ENCODE measurements around the gene ELL2. TPM values are rescaled to one million over a fixed set of nuclear protein-coding genes. Genes with fewer than 3 reads are reported as not detected.

ELL2 gene
- total and polyA plus RNA-seq, 2 donors (not counting 1 experiment from before 2014, with no cell fraction given): 7.2 to 27.0 TPM

DNA sequence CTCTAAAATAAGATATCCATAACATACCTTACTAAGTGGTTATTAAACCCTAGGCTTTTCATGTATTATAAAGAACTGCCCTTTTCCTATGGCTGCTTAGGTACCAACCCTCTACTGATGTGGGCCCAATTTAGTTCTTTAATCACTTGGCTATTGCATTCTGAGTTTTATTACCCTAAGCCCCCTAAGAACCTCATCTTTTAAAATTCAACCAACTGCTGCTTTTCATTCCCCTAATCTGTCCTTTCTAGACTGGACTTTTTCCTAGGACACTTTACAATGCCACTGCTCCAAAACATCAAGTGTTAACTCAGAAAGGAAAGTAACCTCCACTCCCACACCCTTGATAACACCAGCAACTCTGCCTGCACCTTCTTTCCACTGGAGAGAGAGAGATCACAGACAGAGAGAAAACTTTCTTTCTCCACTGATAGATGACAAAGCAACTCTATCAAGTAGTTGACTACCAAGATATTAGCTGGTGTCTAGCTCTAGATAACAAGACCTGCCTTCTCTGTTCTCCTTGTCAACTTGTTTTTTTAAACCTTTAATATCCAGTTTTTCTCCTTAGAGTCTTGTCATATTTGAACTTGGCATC, 27.3 kb downstream of the ELL2 start:
- H3K4me3 Mint-ChIP-seq: no peak overlapping the region
- Histone ChIP-seq H3K4me2 (replicated peaks; ENCODE audit: low read depth, low read length, poor library complexity, severe bottlenecking) (no peak overlapping the region), H3K36me3 (replicated peaks in 1 of 2; ENCODE audit: control extremely low read depth in 1 of 2, control insufficient read depth in 1 of 2, extremely low read depth in 1 of 2, insufficient read depth in 2 of 2, low read length in 1 of 2) (peaks cover 0 to 1% of the 10 kb centered on the region in 2 experiments), H3K4me3 (ENCODE audit: control extremely low read depth in 1 of 5, extremely low read depth in 1 of 5, insufficient read depth in 1 of 5, low read depth in 2 of 5, low read length in 4 of 5) (no peak overlapping the region), H3K79me2 (ENCODE audit: control insufficient read depth, insufficient read depth, low read length) (peaks cover 4% of the 10 kb centered on the region), H2AFZ (ENCODE audit: insufficient read depth, low read depth, low read length, poor library complexity, severe bottlenecking) (no peak overlapping the region), H3K4me1 (ENCODE audit: control insufficient read depth in 2 of 2, insufficient read depth in 2 of 2, low read length in 2 of 2) (no peaks in the 10 kb centered on the region), H3K9me3 (ENCODE audit: control extremely low read depth in 1 of 3, control insufficient read depth in 2 of 3, insufficient read depth in 1 of 3, low read length in 2 of 3) (no peaks in the 10 kb centered on the region), H3K9ac (ENCODE audit: low read length) (no peak overlapping the region), H4K20me1 (ENCODE audit: control insufficient read depth, insufficient read depth, low read length, poor library complexity, severe bottlenecking) (no peaks in the 10 kb centered on the region), H3K27me3 (replicated peaks in 1 of 4; ENCODE audit: control extremely low read depth in 1 of 4, control insufficient read depth in 3 of 4, insufficient read depth in 4 of 4, low read length in 3 of 4) (no peaks in the 10 kb centered on the region), H3K27ac (ENCODE audit: low read length in 2 of 2) (no peak overlapping the region)
- no peaks in the 10 kb centered on the region for H3K27me3 Mint-ChIP-seq
- H3K9me3 Mint-ChIP-seq (ENCODE audit: insufficient read depth): no peaks in the 10 kb centered on the region
- H3K4me1 Mint-ChIP-seq: peaks cover 6% of the 10 kb centered on the region
- ChIA-PET CTCF (no interaction called here), POLR2A (no interaction called here)
- TF ChIP-seq, protein P1, sequence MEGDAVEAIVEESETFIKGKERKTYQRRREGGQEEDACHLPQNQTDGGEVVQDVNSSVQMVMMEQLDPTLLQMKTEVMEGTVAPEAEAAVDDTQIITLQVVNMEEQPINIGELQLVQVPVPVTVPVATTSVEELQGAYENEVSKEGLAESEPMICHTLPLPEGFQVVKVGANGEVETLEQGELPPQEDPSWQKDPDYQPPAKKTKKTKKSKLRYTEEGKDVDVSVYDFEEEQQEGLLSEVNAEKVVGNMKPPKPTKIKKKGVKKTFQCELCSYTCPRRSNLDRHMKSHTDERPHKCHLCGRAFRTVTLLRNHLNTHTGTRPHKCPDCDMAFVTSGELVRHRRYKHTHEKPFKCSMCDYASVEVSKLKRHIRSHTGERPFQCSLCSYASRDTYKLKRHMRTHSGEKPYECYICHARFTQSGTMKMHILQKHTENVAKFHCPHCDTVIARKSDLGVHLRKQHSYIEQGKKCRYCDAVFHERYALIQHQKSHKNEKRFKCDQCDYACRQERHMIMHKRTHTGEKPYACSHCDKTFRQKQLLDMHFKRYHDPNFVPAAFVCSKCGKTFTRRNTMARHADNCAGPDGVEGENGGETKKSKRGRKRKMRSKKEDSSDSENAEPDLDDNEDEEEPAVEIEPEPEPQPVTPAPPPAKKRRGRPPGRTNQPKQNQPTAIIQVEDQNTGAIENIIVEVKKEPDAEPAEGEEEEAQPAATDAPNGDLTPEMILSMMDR (IDR thresholded peaks at IDR 0.05): no peak
- no peak for TF ChIP-seq EZH2 (IDR thresholded peaks at IDR 0.05; ENCODE audit: borderline replicate concordance, insufficient read depth, low read depth, low read length, poor library complexity, severe bottlenecking)
- ATAC-seq (ENCODE audit: low read depth) (no peak), DNase-seq (no peak)
- intact Hi-C loops (cut with micrococcal nuclease): no loop called here
- H3K27ac Mint-ChIP-seq: no peak overlapping the region

DNA sequence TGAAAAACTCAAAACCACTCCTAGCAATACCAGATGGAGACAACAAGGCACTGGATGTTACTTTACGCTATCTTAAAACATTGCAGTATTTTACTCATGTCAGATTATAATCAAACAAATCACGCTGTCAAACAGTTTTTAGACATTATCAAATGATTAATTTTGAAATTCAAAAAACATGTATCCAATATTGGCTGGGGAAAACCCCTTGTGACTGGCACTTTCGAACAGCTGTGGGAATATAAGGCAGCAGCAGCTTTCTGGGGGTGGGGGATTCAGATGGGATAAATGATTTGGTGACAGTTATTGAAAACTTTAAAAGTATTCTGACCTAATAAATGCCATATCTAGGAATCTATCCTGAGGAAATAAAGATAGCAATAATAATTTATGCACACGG, 28.7 kb downstream of the ELL2 start:
- Histone ChIP-seq H3K27ac (ENCODE audit: low read length in 2 of 2) (no peak overlapping the region), H3K36me3 (replicated peaks in 1 of 2; ENCODE audit: control extremely low read depth in 1 of 2, control insufficient read depth in 1 of 2, extremely low read depth in 1 of 2, insufficient read depth in 2 of 2, low read length in 1 of 2) (peaks cover 0 to 1% of the 10 kb centered on the region in 2 experiments), H2AFZ (ENCODE audit: insufficient read depth, low read depth, low read length, poor library complexity, severe bottlenecking) (no peak overlapping the region), H3K9ac (ENCODE audit: low read length) (no peak overlapping the region), H3K4me1 (ENCODE audit: control insufficient read depth in 2 of 2, insufficient read depth in 2 of 2, low read length in 2 of 2) (peaks cover 4 to 7% of the 10 kb centered on the region in 2 donors), H3K4me2 (replicated peaks; ENCODE audit: low read depth, low read length, poor library complexity, severe bottlenecking) (no peak overlapping the region), H3K27me3 (replicated peaks in 1 of 4; ENCODE audit: control extremely low read depth in 1 of 4, control insufficient read depth in 3 of 4, insufficient read depth in 4 of 4, low read length in 3 of 4) (no peaks in the 10 kb centered on the region), H3K9me3 (ENCODE audit: control extremely low read depth in 1 of 3, control insufficient read depth in 2 of 3, insufficient read depth in 1 of 3, low read length in 2 of 3) (no peaks in the 10 kb centered on the region), H4K20me1 (ENCODE audit: control insufficient read depth, insufficient read depth, low read length, poor library complexity, severe bottlenecking) (no peaks in the 10 kb centered on the region), H3K4me3 (ENCODE audit: control extremely low read depth in 1 of 5, extremely low read depth in 1 of 5, insufficient read depth in 1 of 5, low read depth in 2 of 5, low read length in 4 of 5) (no peak overlapping the region), H3K79me2 (ENCODE audit: control insufficient read depth, insufficient read depth, low read length) (peaks cover 4% of the 10 kb centered on the region)
- DNase-seq (no peak), ATAC-seq (ENCODE audit: low read depth) (no peak)
- CTCF ChIA-PET: no interaction called here
- POLR2A ChIA-PET: no interaction called here
- H3K27ac Mint-ChIP-seq: no peak overlapping the region
- no peak overlapping the region for H3K4me3 Mint-ChIP-seq
- H3K27me3 Mint-ChIP-seq: no peaks in the 10 kb centered on the region
- WGBS (ENCODE audit: insufficient coverage): no CpG with 5 or more reads among the region's 4 CpGs
- TF ChIP-seq, protein P1 (IDR thresholded peaks at IDR 0.05): no peak
- no peak for TF ChIP-seq EZH2 (IDR thresholded peaks at IDR 0.05; ENCODE audit: borderline replicate concordance, insufficient read depth, low read depth, low read length, poor library complexity, severe bottlenecking)
- H3K9me3 Mint-ChIP-seq (ENCODE audit: insufficient read depth): no peaks in the 10 kb centered on the region
- intact Hi-C loops (cut with micrococcal nuclease): loop anchor here (1.0 kb wide), 1 partner anchor 32 kb away; no protein-coding TSS in a partner anchor
- peaks cover 16% of the 10 kb centered on the region for H3K4me1 Mint-ChIP-seq
